ENCODE results near the gene TBC1D23.
"Not testable (repeated sequence)": the region's sequence is repeated elsewhere in the genome, so short reads cannot be mapped to it uniquely, and the experiment has no call there.

GRCh38 chr3:100327377-100327776 is 66.6 kb downstream of the TBC1D23 start:
- not testable (repeated sequence) for TF ChIP-seq CTCF, POLR2A (IDR thresholded peaks at IDR 0.05)

Measured in uterus (tissue), 2 donors.